Activated CD4-positive, CD25-positive, alpha-beta regulatory T cell (primary cell): ENCODE results near the gene UNC119B.

Experiments used
- DNase-seq, 4 experiments: peaks; one replicate each; lab custom pipeline; 2025; lab: John Stamatoyannopoulos, UW

The UNC119B gene

DNA sequence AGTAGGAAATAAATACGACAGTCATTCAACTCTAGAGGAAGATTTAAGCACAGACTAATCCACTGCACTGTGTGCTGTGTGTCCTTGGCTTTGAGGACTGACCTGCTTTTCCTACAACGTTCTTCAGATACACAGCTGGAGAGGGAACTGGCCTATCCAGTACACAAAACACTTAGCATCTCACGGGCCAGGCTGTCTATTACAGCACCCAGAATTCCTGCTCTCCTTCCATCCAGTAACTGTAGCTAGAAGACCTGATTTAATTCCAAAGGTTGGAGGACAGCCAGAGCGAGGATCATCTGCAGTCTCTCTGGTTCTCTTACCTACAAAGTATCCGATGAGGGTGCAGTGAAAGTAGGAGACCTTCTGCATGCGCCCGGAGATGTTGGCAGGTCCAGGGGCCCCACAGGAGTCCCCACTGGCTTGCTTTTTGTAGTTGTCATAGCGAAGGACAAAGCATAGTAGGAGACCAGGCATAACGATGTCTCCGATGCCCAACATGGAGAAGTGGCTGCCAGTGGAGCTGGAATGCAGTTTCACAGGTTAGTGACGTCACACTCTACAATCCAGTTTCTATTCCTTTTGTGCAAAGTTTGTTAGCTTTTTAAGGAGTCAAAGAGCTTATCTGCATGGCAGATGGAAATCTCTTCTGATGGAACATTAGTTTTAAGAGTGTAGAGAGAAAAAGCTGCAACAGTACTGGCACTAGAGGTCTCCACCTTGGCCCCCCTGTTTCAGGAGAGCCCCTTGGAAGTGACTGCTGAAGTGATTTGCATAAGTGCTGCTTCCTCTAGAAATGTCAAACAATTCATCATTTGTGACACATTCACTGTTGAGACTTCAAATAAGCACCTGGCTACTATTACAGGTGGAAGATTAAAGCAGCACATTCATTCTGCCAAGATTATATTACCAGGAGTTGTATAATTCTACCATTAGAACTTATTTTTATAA, 57.1 kb downstream of the UNC119B start:
- DNase-seq = no peak

DNA sequence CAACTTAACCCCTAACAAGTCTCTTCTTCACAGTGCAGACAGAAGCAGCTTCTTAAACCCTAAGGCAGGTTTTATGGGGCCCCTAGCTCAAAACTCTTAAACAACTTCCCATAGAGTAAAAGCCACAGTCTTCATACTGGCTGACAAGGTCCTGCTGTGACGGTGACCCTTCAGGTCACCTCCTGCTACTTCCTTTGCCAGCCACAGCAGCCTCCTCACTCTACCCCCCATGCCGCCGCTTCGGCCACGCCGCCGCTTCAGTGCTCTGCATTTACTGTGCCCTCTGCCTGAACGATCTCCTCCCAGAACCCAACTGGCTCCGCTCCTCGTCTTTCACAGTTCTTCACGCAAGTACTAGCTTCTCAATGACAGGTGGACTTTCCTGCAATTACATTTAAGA, 60.8 kb downstream of the UNC119B start:
- DNase-seq = no peak
